IPS DF 4.7 (cell line): ENCODE data around the gene ARF1.

ENCODE experiments used
- DNase-seq: peaks from one replicate; pipeline ENCODE4 v3.0.0-alpha.2; 2013; ENCODE audit warnings: low spot score; ENCODE audit errors: extremely low read depth

ARF1 gene

DNA sequence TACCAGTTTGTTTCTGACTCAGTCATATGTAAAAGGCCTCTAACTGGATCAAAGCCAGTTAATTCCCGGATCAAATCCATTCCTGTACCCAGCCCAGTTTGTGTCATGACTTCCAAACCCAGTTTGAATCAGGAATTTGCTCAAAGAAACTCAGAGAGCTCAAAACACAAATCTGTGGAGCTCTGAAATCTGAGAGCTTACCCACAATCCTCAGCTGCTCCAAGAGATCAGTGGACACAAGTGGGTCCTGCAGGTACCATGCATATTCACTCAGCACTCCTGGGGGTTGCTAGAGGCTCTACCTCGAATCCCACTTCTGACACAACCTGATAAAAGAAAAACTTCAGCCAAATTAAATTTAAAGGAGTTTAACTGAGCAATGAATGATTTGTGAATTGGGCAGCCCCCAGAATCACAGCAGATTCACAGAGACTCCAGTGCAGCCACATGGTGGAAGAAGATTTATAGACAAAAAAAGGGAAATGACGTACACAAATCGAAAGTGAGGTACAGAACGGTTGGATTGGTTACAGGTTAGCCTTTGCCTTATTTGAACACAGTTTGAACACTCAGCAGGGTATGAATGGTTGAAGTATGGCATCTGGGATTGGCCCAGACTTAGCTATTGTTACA is 38.5 kb downstream of the ARF1 start:
- no peak for DNase-seq

- DNase-seq = no peak
Measured at GRCh38 chr1:228122921-228123441, 40.5 kb downstream of the ARF1 start.

DNA sequence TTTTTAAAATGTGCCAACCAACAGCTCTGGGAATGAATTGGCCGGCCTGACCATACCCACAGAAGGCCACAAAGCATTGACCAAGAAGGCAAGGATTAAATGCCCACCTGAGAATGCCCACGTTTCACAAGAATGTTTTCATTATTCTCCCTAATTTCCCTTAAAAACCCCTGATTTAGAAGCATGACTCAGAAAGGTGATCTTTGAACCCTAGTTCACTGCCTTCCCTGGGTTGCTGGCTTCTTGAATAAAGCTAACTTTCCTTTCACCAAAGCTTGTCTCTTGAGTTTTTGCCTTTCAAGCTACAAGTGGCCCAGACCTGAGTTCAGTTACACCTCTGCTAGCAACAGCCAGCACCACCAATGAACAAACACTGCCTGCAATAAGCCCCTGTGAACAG is 41.0 kb downstream of the ARF1 start:
- DNase-seq = no peak

- DNase-seq = no peak
Measured at GRCh38 chr1:228125185-228125584, 42.7 kb downstream of the ARF1 start.

DNA sequence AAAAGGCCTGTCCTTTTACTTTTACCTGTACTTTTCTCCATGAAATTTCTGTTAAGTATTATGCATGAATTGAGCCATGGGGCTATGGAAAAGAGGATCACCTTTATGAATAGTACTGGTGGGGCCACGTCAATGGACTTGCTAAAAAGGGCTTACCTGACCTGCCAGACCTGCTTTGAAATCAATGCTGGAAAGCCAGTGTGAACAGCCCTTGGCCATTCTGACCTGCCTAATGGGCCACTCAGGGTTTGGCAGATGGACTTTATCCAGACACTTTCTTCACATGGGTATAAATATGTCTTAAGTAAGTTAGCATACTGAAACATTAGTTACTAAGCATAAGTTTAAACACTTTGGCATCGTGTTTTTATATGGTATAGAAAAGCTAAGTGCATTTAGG is 49.3 kb downstream of the ARF1 start:
- no peak for DNase-seq

DNA sequence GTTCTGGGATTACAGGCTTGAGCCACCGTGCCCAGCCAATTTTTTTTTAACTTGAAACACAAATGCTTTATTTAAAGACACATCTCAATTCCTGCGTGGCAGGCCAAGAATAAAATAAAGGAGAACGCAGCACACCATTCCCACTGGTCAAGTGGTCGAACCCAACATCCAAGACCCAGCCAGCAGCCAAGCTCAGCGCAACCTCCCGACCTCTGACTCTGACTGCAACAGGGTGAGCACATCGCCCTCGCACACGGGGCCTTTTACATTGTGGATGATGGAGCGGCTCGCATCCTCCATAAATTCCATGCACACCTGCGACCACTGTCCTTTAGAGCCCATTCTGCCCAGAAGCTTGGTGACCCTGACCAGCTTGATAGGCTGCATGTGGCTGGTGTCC is 52.1 kb downstream of the ARF1 start:
- DNase-seq = no peak

DNA sequence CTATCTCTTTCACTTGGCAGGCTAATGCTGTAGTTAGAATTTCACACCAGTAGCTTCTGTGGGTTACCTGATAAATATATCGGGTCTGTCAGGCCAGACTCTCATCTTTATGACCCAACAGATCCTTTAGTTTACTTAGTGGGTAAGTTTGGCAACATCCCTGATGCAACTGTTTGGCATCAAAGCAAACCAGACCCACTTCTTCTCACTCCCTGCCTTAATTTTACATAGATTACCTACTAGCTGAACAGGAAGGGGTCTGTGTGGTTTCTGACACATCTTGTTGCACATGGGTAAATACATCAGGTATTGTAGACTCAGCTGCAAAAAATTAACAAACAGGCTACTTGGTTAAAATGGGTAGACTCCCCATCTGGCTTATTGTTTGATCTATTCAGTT is 54.4 kb downstream of the ARF1 start:
- no peak for DNase-seq

- no peak for DNase-seq
Measured at GRCh38 chr1:228139406-228139930, 57.0 kb downstream of the ARF1 start.

GRCh38 chr1:228139931-228140723 is 57.6 kb downstream of the ARF1 start, which contains the start of gene GUK1:
Gene GUK1, plus strand, starts transcription at chr1:228140279. Its CDS starts 24 bp downstream, at chr1:228140303.
- DNase-seq = peak; percentile 91

GRCh38 chr1:228140724-228141225 is 58.3 kb downstream of the ARF1 start:
- DNase-seq = no peak

GRCh38 chr1:228141226-228142044 is 58.9 kb downstream of the ARF1 start:
- DNase-seq = no peak

DNA sequence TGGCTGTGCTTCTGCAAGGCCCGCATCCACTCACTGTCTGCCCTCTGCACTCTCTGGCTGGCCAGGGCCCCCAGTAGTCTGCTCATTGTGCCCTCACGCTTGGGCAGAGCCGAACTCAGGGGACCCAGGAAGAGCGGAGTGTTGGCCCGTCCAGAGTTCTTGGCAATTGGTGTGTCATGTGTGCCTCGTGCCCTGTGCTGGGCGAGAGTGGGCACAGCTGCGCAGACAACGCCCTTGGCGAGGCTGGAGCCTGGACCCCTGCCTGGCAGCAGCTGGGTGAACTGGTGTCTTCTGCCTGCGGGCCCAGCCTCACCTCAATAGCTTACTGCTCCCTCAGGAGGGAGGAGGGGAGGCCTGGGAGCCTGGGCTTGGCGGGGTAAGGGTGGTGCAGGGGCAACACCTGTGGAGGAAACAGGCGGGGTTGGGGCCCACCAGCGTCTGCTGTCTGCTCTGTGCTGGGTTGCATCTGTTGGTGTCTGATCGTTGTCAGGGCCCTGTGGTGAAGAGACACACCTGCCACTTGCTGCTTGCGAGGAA is 59.7 kb downstream of the ARF1 start:
- DNase-seq = no peak

GRCh38 chr1:228142701-228143136 is 60.2 kb downstream of the ARF1 start:
- DNase-seq = no peak

- no peak for DNase-seq
Measured at GRCh38 chr1:228143480-228144192, 61.1 kb downstream of the ARF1 start.

DNA sequence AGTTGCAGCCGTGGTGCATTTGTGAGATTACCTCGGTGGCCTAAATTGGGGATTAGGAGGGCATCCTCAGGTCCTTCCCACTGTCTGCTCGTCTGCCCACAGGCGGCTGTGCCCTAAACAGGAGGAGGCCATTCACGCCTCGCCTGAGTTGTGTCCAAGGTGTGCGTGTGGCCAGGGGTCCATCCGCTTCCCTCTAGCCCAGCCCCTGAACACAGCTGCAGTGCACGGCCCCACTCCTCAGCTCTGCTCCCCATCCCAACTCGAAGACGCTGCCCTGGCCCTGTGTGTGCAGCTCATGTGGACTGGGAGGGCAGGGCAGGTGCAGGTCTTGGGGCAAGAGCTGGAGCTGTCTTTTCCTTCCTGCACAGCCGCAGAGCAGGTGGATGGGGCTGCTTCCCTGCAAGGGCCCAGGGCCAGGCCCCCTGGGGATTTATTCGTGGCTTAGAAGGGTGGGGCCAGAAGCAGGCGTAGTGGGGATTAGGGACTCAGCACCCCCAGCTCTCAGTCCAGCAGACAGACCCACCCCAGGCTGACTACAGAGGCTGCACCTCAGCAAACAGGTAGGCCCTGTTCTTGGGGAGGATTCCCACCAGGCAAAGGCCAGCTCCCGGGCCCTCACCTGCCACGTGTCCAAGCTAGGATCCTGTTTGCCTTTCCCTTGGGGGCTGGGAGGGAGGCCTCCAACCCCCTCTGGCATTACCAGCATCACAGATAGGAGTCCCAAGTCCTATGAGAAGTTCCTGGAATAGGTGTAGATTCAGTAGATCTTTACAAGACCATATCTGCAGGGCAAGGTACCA is 61.9 kb downstream of the ARF1 start:
- no peak for DNase-seq

DNA sequence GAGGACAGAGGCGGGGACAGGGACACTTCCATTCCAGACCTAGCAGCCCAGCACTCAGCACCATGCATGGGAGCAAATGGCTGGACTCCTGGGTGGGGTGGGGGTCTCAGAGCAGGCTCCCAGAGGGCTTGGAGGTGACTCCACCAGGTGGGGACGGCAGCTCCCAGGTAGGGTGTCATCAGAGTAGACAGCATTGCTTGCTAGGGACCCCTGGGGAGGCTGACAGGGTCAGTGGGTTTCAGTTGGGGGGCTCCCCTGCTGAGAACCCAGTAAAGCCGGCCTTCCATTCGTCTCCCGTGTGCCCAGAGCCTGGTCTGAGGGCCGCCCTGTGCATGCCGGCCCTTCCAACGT is 62.5 kb downstream of the ARF1 start:
- no peak for DNase-seq

GRCh38 chr1:228145463-228146416 is 63.2 kb downstream of the ARF1 start:
- DNase-seq = no peak

DNA sequence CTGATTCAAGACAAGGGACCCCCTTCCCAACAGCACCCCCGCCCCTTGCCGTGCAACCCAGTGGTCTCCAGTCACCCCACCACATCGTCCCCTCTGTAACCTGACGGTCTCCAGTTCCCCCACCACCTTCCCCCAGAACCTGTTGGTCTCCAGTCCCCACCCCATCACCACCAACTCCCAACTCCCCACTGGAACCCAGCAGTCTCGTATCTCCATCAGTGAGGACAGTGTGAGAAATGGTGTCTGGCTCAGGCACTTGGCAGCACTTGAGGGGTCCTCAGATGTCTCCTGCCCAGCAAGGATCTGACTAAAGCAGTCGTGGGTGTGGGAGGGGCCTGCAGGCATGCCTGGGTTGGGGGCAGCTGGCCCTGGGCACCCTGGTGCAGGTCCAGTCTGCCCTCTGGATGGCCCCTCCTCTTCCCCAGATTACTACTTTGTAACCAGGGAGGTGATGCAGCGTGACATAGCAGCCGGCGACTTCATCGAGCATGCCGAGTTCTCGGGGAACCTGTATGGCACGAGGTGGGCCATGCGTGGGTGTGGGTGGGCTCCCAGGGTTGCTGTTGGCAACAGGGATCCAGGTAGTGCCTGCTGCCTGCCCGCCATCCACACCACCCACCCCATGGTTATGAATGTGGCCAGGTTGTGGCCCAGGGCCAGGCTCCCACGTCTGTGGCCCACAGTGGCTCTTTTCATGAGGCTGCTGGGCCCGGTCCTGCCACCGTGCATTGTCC is 64.1 kb downstream of the ARF1 start:
- no peak for DNase-seq
